Stimulated activated naive B cell treated with anti-CD40 and anti-IgM and Interleukin-4, amounts not matched to agents 10 μg/mL and 1 μg/mL and 100 μg/mL, for 72 hours (primary cell): ENCODE results near the gene NEK5.
"Not testable (repeated sequence)": the region's sequence is repeated elsewhere in the genome, so short reads cannot be mapped to it uniquely, and the experiment has no call there.

Experiments
- ATAC-seq, 2 donors: fragments of 150-1000 bp; cut with Tn5 transposase; replicated peaks; 2 replicates each; pipeline ENCODE4 v1.10.0; 2021; ENCODE audit warnings: moderate library complexity in 1 of 2
- DNase-seq: peaks from one replicate; pipeline ENCODE4 v3.0.0; 2021
- H3K27ac Mint-ChIP-seq: one replicate; pipeline ENCODE4 v1.8.0; 2022; ENCODE audit warnings: mild to moderate bottlenecking, mixed read lengths
- H3K27me3 Mint-ChIP-seq, 2 donors: one replicate each; pipeline ENCODE4 v1.8.0; 2022; ENCODE audit warnings: mixed read lengths in 2 of 2
- H3K36me3 Mint-ChIP-seq, 2 donors: one replicate each; pipeline ENCODE4 v1.8.0; 2022; ENCODE audit warnings: mixed read lengths in 2 of 2, mild to moderate bottlenecking in 1 of 2
- H3K4me1 Mint-ChIP-seq, 2 donors: one replicate each; pipeline ENCODE4 v1.8.0; 2022; ENCODE audit warnings: mixed read lengths in 2 of 2, mild to moderate bottlenecking in 1 of 2
- H3K4me3 Mint-ChIP-seq, 2 donors: one replicate each; pipeline ENCODE4 v1.8.0; 2022; ENCODE audit warnings: mild to moderate bottlenecking in 2 of 2, mixed read lengths in 2 of 2, moderate library complexity in 1 of 2
- H3K9me3 Mint-ChIP-seq, 2 donors: one replicate each; pipeline ENCODE4 v1.8.0; 2022; ENCODE audit warnings: mixed read lengths in 2 of 2, mild to moderate bottlenecking in 1 of 2

The NEK5 gene

GRCh38 chr13:52118595-52118994, 10.3 kb downstream of the NEK5 start:
- Mint-ChIP-seq H3K4me3 (no peak overlapping the region), H3K36me3 (no peaks in the 10 kb centered on the region), H3K4me1 (peaks cover 0 to 5% of the 10 kb centered on the region in 2 donors), H3K9me3 (no peaks in the 10 kb centered on the region), H3K27ac (no peak overlapping the region), H3K27me3 (peaks cover 7 to 15% of the 10 kb centered on the region in 2 donors)
- no peak for DNase-seq
- no peak for ATAC-seq

- peaks cover 7 to 15% of the 10 kb centered on the region in 2 donors for H3K27me3 Mint-ChIP-seq
- H3K36me3 Mint-ChIP-seq = no peaks in the 10 kb centered on the region
- ATAC-seq (no peak), DNase-seq (no peak)
- H3K9me3 Mint-ChIP-seq = no peaks in the 10 kb centered on the region
- H3K27ac Mint-ChIP-seq = no peak overlapping the region
- H3K4me3 Mint-ChIP-seq = no peak overlapping the region
- peaks cover 0 to 5% of the 10 kb centered on the region in 2 donors for H3K4me1 Mint-ChIP-seq
Observed at GRCh38 chr13:52118095-52118494, 10.8 kb downstream of the NEK5 start.

- H3K4me3 Mint-ChIP-seq = no peak overlapping the region
- DNase-seq (no peak), ATAC-seq (no peak)
- H3K4me1 Mint-ChIP-seq = peaks cover 0 to 5% of the 10 kb centered on the region in 2 donors
- H3K9me3 Mint-ChIP-seq = peaks cover 0 to 2% of the 10 kb centered on the region in 2 donors
- no peak overlapping the region for H3K27ac Mint-ChIP-seq
- H3K36me3 Mint-ChIP-seq = no peaks in the 10 kb centered on the region
- H3K27me3 Mint-ChIP-seq = peaks cover 18 to 20% of the 10 kb centered on the region in 2 donors
Observed at GRCh38 chr13:52112591-52112990, 16.3 kb downstream of the NEK5 start.

GRCh38 chr13:52109116-52109670, 19.7 kb downstream of the NEK5 start:
- no peak for DNase-seq
- no peak overlapping the region for H3K27ac Mint-ChIP-seq
- peaks cover 0 to 2% of the 10 kb centered on the region in 2 donors for H3K9me3 Mint-ChIP-seq
- no peak for ATAC-seq
- no peaks in the 10 kb centered on the region for H3K4me1 Mint-ChIP-seq
- H3K4me3 Mint-ChIP-seq = no peak overlapping the region
- H3K27me3 Mint-ChIP-seq = peaks cover 12 to 13% of the 10 kb centered on the region in 2 donors
- no peaks in the 10 kb centered on the region for H3K36me3 Mint-ChIP-seq

GRCh38 chr13:52105841-52106240, 23.0 kb downstream of the NEK5 start:
- DNase-seq = no peak
- Mint-ChIP-seq H3K4me1 (no peaks in the 10 kb centered on the region), H3K36me3 (no peaks in the 10 kb centered on the region), H3K27ac (no peak overlapping the region), H3K27me3 (peaks cover 11 to 15% of the 10 kb centered on the region in 2 donors), H3K4me3 (no peak overlapping the region), H3K9me3 (peaks cover 0 to 2% of the 10 kb centered on the region in 2 donors)
- no peak for ATAC-seq

GRCh38 chr13:52104624-52105023, 24.2 kb downstream of the NEK5 start:
- Mint-ChIP-seq H3K4me1 (no peaks in the 10 kb centered on the region), H3K9me3 (peaks cover 0 to 2% of the 10 kb centered on the region in 2 donors), H3K4me3 (no peak overlapping the region), H3K27me3 (peaks cover 5 to 9% of the 10 kb centered on the region in 2 donors), H3K27ac (no peak overlapping the region), H3K36me3 (no peaks in the 10 kb centered on the region)
- ATAC-seq (no peak), DNase-seq (no peak)

- H3K4me3 Mint-ChIP-seq = no peak overlapping the region
- H3K9me3 Mint-ChIP-seq = no peaks in the 10 kb centered on the region
- peaks cover 5 to 9% of the 10 kb centered on the region in 2 donors for H3K27me3 Mint-ChIP-seq
- no peaks in the 10 kb centered on the region for H3K36me3 Mint-ChIP-seq
- DNase-seq (no peak), ATAC-seq (no peak)
- no peaks in the 10 kb centered on the region for H3K4me1 Mint-ChIP-seq
- H3K27ac Mint-ChIP-seq = no peak overlapping the region
Observed at GRCh38 chr13:52103386-52103785, 25.5 kb downstream of the NEK5 start.

- not testable (repeated sequence) for H3K27me3 Mint-ChIP-seq, H3K36me3 Mint-ChIP-seq, H3K27ac Mint-ChIP-seq, DNase-seq, ATAC-seq, H3K9me3 Mint-ChIP-seq, H3K4me1 Mint-ChIP-seq, H3K4me3 Mint-ChIP-seq
Observed at GRCh38 chr13:52102423-52102822, 26.4 kb downstream of the NEK5 start.

GRCh38 chr13:52097197-52097596, 31.7 kb downstream of the NEK5 start:
- Mint-ChIP-seq H3K27me3 (peaks cover 12% of the 10 kb centered on the region in 2 donors), H3K9me3 (peaks cover 0 to 5% of the 10 kb centered on the region in 2 donors), H3K4me1 (no peaks in the 10 kb centered on the region), H3K36me3 (no peaks in the 10 kb centered on the region), H3K4me3 (no peak overlapping the region), H3K27ac (no peak overlapping the region)
- no peak for DNase-seq
- no peak for ATAC-seq

GRCh38 chr13:52096748-52097147, 32.1 kb downstream of the NEK5 start:
- ATAC-seq (no peak), DNase-seq (no peak)
- Mint-ChIP-seq H3K36me3 (no peaks in the 10 kb centered on the region), H3K27me3 (peaks cover 8 to 9% of the 10 kb centered on the region in 2 donors), H3K27ac (no peak overlapping the region), H3K4me3 (no peak overlapping the region), H3K4me1 (no peaks in the 10 kb centered on the region), H3K9me3 (peaks cover 0 to 5% of the 10 kb centered on the region in 2 donors)

GRCh38 chr13:52096062-52096461, 32.8 kb downstream of the NEK5 start:
- no peak for DNase-seq
- no peak for ATAC-seq
- Mint-ChIP-seq H3K9me3 (peaks cover 0 to 5% of the 10 kb centered on the region in 2 donors), H3K27ac (no peak overlapping the region), H3K36me3 (no peaks in the 10 kb centered on the region), H3K27me3 (peaks cover 4 to 7% of the 10 kb centered on the region in 2 donors), H3K4me1 (no peaks in the 10 kb centered on the region), H3K4me3 (no peak overlapping the region)

- no peak for DNase-seq
- H3K27ac Mint-ChIP-seq = no peak overlapping the region
- H3K9me3 Mint-ChIP-seq = peaks cover 0 to 5% of the 10 kb centered on the region in 2 donors
- H3K27me3 Mint-ChIP-seq = peaks cover 12 to 20% of the 10 kb centered on the region in 2 donors
- no peaks in the 10 kb centered on the region for H3K4me1 Mint-ChIP-seq
- ATAC-seq = no peak
- no peak overlapping the region for H3K4me3 Mint-ChIP-seq
- H3K36me3 Mint-ChIP-seq = no peaks in the 10 kb centered on the region
Observed at GRCh38 chr13:52092087-52092486, 36.8 kb downstream of the NEK5 start.

- Mint-ChIP-seq H3K4me1 (no peaks in the 10 kb centered on the region), H3K27me3 (peaks cover 12 to 20% of the 10 kb centered on the region in 2 donors), H3K27ac (no peak overlapping the region), H3K4me3 (no peak overlapping the region), H3K9me3 (peaks cover 0 to 4% of the 10 kb centered on the region in 2 donors), H3K36me3 (no peaks in the 10 kb centered on the region)
- no peak for ATAC-seq
- no peak for DNase-seq
Observed at GRCh38 chr13:52091473-52091872, 37.4 kb downstream of the NEK5 start.

GRCh38 chr13:52085421-52085820, 43.5 kb downstream of the NEK5 start:
- H3K9me3 Mint-ChIP-seq = peaks cover 0 to 1% of the 10 kb centered on the region in 2 donors
- no peaks in the 10 kb centered on the region for H3K4me1 Mint-ChIP-seq
- peaks cover 20 to 26% of the 10 kb centered on the region in 2 donors for H3K27me3 Mint-ChIP-seq
- no peaks in the 10 kb centered on the region for H3K36me3 Mint-ChIP-seq
- DNase-seq = no peak
- H3K4me3 Mint-ChIP-seq = no peak overlapping the region
- no peak overlapping the region for H3K27ac Mint-ChIP-seq
- ATAC-seq = no peak

- H3K36me3 Mint-ChIP-seq, ATAC-seq, DNase-seq, H3K4me1 Mint-ChIP-seq, H3K4me3 Mint-ChIP-seq, H3K27ac Mint-ChIP-seq, H3K9me3 Mint-ChIP-seq: not testable (repeated sequence)
- peaks cover 17 to 26% of the 10 kb centered on the region in 2 donors for H3K27me3 Mint-ChIP-seq
Observed at GRCh38 chr13:52084981-52085380, 43.9 kb downstream of the NEK5 start.
